Measurements from ENCODE around the gene LRRC8E.

DNA sequence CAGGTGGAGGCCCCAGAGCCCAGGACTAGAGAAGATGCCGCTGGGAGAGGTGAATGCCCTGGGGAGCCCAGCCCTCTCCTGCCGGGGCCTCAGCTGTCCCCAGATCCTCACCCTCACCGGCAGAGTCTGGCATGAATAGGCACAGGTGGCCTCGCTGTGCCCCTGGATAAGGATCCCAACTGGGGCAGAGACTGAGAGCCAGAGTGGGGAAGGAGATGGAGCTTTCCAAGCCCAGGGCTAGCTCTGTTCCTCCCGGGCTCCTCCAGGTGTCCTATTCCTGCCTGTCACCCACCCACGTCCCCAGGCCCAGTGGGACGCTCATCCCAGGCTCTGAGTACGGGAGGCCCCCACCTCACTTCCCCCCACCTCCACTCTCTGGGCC is 30.6 kb upstream of the LRRC8E start:
- no peak for TF ChIP-seq CREM (CRISPR knock-in tag; IDR thresholded peaks at IDR 0.05)
- TF ChIP-seq, protein P1, sequence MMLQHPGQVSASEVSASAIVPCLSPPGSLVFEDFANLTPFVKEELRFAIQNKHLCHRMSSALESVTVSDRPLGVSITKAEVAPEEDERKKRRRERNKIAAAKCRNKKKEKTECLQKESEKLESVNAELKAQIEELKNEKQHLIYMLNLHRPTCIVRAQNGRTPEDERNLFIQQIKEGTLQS (CRISPR knock-in tag; conservative IDR thresholded peaks at IDR 0.05) = no peak

All from WTC11 (cell line).